Activated CD4-positive, alpha-beta memory T cell treated with anti-CD3 and anti-CD28 coated beads, Interleukin-2, amount 10 ng/mL, durations not matched to agents 7 days and 5 days (primary cell): ENCODE measurements around the gene METTL26. TPM values are rescaled to one million over a fixed set of nuclear protein-coding genes. Genes with fewer than 3 reads are reported as not detected.

Experiments
- CTCF ChIA-PET: fragments of 350-600 bp; sonication (Branson Sonifier 250); formaldehyde crosslinking; loops from one replicate; lab custom pipeline; 2021; ENCODE audit warnings: antibody characterized with exemption, inconsistent platforms; lab: Charles Lee
- POLR2A ChIA-PET: fragments of 350-600 bp; sonication (Branson Sonifier 250); formaldehyde crosslinking; loops from one replicate; lab custom pipeline; 2021; ENCODE audit warnings: antibody characterized with exemption; lab: Charles Lee
- DNase-seq: peaks from one replicate; pipeline ENCODE4 v3.0.0-alpha.2; 2020
- H3K27ac Mint-ChIP-seq: one replicate; pipeline ENCODE4 v1.8.0; 2021; ENCODE audit warnings: mild to moderate bottlenecking, mixed read lengths
- H3K27me3 Mint-ChIP-seq: one replicate; pipeline ENCODE4 v1.8.0; 2021; ENCODE audit warnings: mixed read lengths
- H3K36me3 Mint-ChIP-seq: one replicate; pipeline ENCODE4 v1.8.0; 2021; ENCODE audit warnings: low read depth, mixed read lengths
- H3K4me1 Mint-ChIP-seq: one replicate; pipeline ENCODE4 v1.8.0; 2021; ENCODE audit warnings: mixed read lengths
- H3K4me3 Mint-ChIP-seq: one replicate; pipeline ENCODE4 v1.8.0; 2021; ENCODE audit warnings: mild to moderate bottlenecking, mixed read lengths
- H3K9me3 Mint-ChIP-seq: one replicate; pipeline ENCODE4 v1.8.0; 2021; ENCODE audit warnings: mixed read lengths
- total RNA-seq, 2 experiments: library from RNA; stranded (reverse); gene quantifications; one replicate each; pipeline ENCODE4 v1.2.3, GENCODE V29; 2021

Gene METTL26
- total RNA-seq = 10 to 100 TPM; 66.6 to 67.5 TPM

DNA sequence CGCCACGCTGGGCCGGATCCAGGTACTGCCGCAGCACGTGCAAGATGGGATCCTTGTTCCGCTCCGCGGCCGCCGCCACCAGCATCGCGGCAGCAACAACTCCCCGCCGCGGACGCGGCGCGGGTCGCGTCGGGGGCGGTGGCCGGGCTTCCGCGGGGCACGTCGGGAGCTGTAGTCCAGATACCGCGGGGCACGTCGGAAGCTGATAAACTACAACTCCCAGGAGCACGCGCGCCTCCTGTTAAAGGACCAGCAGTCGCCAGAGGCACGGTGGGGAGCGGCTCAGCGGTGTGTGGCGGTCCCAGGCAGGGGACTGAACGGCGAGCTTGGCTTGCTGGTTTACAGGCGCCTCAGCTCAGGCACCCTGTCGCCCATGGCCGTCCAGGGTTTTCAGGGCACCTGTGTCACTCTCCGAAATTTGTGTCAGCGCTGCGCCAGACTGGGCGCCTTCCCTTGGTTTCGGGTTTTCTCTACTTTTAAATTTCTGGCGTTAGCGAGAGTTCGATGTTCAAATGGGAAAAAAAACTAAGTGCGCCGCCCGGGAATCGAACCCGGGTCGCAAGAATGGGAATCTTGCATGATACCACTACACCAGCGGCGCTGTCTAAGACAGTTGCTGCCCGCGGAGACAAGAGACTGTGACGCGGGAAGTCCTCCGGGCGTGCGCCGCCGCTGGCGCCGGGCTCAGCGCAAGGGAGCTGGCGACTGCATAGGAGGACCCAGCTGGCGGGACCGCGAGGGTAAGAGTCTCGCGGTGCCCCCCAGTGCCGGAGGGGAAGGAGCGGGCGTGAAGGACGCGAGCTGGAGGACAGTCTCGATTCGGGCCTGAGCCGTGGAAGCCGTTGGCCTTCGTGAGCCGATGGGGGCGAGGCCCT is at the start of gene METTL26:
Gene METTL26, minus strand, starts transcription at position 100 of the 875 bp plus-strand sequence. Its CDS starts 15 bp downstream, at position 85.
- no peaks in the 10 kb centered on the region for H3K9me3 Mint-ChIP-seq
- H3K4me3 Mint-ChIP-seq = peak within 1 kb of the TSS; percentile 89
- ChIA-PET CTCF (interaction anchor here (0.6 to 1.6 kb wide), 3 partner anchors 12 to 109 kb away, joined by 3 to 9 read pairs (median 3); partner anchors contain the start of genes CAPN15 and WDR90), POLR2A (interaction anchor here (0.8 to 2.5 kb wide), 15 partner anchors 12 to 183 kb away, joined by 3 to 18 read pairs (median 5); partner anchors contain the start of genes CAPN15, JMJD8, RHOT2 and STUB1)
- H3K4me1 Mint-ChIP-seq = peaks cover 12% of the 10 kb centered on the region
- H3K27me3 Mint-ChIP-seq = no peaks in the 10 kb centered on the region
- peak within 1 kb of the TSS; percentile 98 for H3K27ac Mint-ChIP-seq
- peaks cover 6% of the 10 kb centered on the region for H3K36me3 Mint-ChIP-seq
- peak; percentile 94 for DNase-seq

- H3K27ac Mint-ChIP-seq = no peak overlapping the region
- no peak overlapping the region for H3K4me3 Mint-ChIP-seq
- POLR2A ChIA-PET = interaction anchor here (0.7 to 1.9 kb wide), 6 partner anchors 10 to 48 kb away, joined by 3 to 16 read pairs (median 6); partner anchors contain the start of genes ANTKMT, METTL26 and RHBDL1
- H3K27me3 Mint-ChIP-seq = no peaks in the 10 kb centered on the region
- peaks cover 31% of the 10 kb centered on the region for H3K36me3 Mint-ChIP-seq
- H3K4me1 Mint-ChIP-seq = peaks cover 51% of the 10 kb centered on the region
- DNase-seq = no peak
- CTCF ChIA-PET = no interaction called here
- H3K9me3 Mint-ChIP-seq = no peaks in the 10 kb centered on the region
These were observed 49.0 kb upstream of the METTL26 start for GRCh38 chr16:684961-685696.

- no peaks in the 10 kb centered on the region for H3K27me3 Mint-ChIP-seq
- POLR2A ChIA-PET = interaction anchor here (0.7 to 1.9 kb wide), 9 partner anchors 9 to 47 kb away, joined by 3 to 16 read pairs (median 4); partner anchors contain the start of genes ANTKMT, METTL26 and RHBDL1
- peaks cover 31% of the 10 kb centered on the region for H3K36me3 Mint-ChIP-seq
These were observed 48.1 kb upstream of the METTL26 start, which contains the start of gene JMJD8 for GRCh38 chr16:684071-684794. Gene JMJD8, minus strand, starts transcription at chr16:684334. Its CDS starts 15 bp downstream, at chr16:684319.

DNA sequence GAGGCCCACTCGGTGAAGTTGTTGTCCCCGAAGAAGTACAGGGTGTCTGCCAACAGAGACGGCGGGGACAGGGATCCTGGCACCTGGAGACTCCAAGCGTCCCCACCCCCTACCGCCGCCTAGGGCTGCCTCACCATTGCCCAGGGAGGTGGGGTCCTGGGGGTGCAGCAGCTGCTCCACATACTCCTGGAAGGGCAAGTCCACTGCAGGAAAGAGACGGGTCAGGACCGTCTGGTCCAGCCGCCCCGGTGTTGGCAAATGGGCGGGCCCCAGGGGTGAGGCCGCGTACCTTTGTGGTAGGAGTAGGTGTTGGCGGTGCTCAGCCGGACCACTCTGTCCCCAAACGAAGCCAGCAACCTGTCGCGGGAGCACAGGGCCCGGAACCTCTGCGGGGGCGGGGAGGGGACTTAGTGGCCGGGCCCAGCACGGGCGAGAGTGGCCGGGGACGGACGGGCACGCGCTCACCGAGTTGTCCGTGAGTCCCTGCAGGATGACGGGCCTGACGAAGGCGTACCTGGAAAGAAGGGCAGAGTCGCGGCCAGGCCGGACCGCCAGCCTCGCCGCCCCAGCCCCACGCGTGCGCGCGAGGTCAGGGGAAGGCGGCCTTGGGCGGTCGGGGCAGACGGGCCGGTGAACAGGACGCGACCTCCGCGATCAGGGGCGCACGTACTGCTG is 47.4 kb upstream of the METTL26 start:
- H3K27me3 Mint-ChIP-seq = no peaks in the 10 kb centered on the region

More at GRCh38 chr16:684071-684794, 48.1 kb upstream of the METTL26 start, which contains the start of gene JMJD8:
- peaks cover 49% of the 10 kb centered on the region for H3K4me1 Mint-ChIP-seq
- peak within 1 kb of the TSS; percentile 64 for H3K27ac Mint-ChIP-seq
- CTCF ChIA-PET = no interaction called here
- peak; percentile 97 for DNase-seq
- H3K9me3 Mint-ChIP-seq = no peaks in the 10 kb centered on the region
- peak within 1 kb of the TSS; percentile 81 for H3K4me3 Mint-ChIP-seq

GRCh38 chr16:682493-683395 is 46.6 kb upstream of the METTL26 start:
- no peaks in the 10 kb centered on the region for H3K9me3 Mint-ChIP-seq
- peak overlapping the region; percentile 81 for H3K4me3 Mint-ChIP-seq
- no peaks in the 10 kb centered on the region for H3K27me3 Mint-ChIP-seq
- ChIA-PET CTCF (interaction anchor here (1.7 kb wide), 1 partner anchor 15 kb away, joined by 4 read pairs; the partner anchor contains the start of gene RHOT2), POLR2A (interaction anchor here (1.5 to 4.9 kb wide), 3 partner anchors 7 to 15 kb away, joined by 5 to 35 read pairs (median 22); partner anchors contain the start of genes RHOT2 and WDR24)
- DNase-seq = no peak
- peaks cover 31% of the 10 kb centered on the region for H3K36me3 Mint-ChIP-seq
- H3K27ac Mint-ChIP-seq = peak overlapping the region; percentile 58
- H3K4me1 Mint-ChIP-seq = peaks cover 45% of the 10 kb centered on the region

More for the DNA sequence above, 47.4 kb upstream of the METTL26 start:
- ChIA-PET POLR2A (interaction anchor here (1.0 to 1.9 kb wide), 8 partner anchors 8 to 47 kb away, joined by 3 to 16 read pairs (median 5); partner anchors contain the start of genes ANTKMT, METTL26 and RHBDL1), CTCF (no interaction called here)
- Mint-ChIP-seq H3K9me3 (no peaks in the 10 kb centered on the region), H3K27ac (peak overlapping the region; percentile 35), H3K4me1 (peaks cover 47% of the 10 kb centered on the region), H3K4me3 (peak overlapping the region; percentile 81), H3K36me3 (peaks cover 31% of the 10 kb centered on the region)
- DNase-seq = no peak

- Mint-ChIP-seq H3K4me3 (peak overlapping the region; percentile 81), H3K9me3 (no peaks in the 10 kb centered on the region), H3K27me3 (no peaks in the 10 kb centered on the region), H3K36me3 (peaks cover 27% of the 10 kb centered on the region), H3K4me1 (peaks cover 49% of the 10 kb centered on the region), H3K27ac (peak overlapping the region; percentile 58)
- no peak for DNase-seq
- CTCF ChIA-PET = interaction anchor here (1.7 kb wide), 1 partner anchor 14 kb away, joined by 4 read pairs; the partner anchor contains the start of gene RHOT2
- POLR2A ChIA-PET = interaction anchor here (1.3 to 4.9 kb wide), 4 partner anchors 8 to 110 kb away, joined by 3 to 35 read pairs (median 14); partner anchors contain the start of genes RHOT2 and WDR24
These were observed 45.8 kb upstream of the METTL26 start for GRCh38 chr16:681746-682427.

DNA sequence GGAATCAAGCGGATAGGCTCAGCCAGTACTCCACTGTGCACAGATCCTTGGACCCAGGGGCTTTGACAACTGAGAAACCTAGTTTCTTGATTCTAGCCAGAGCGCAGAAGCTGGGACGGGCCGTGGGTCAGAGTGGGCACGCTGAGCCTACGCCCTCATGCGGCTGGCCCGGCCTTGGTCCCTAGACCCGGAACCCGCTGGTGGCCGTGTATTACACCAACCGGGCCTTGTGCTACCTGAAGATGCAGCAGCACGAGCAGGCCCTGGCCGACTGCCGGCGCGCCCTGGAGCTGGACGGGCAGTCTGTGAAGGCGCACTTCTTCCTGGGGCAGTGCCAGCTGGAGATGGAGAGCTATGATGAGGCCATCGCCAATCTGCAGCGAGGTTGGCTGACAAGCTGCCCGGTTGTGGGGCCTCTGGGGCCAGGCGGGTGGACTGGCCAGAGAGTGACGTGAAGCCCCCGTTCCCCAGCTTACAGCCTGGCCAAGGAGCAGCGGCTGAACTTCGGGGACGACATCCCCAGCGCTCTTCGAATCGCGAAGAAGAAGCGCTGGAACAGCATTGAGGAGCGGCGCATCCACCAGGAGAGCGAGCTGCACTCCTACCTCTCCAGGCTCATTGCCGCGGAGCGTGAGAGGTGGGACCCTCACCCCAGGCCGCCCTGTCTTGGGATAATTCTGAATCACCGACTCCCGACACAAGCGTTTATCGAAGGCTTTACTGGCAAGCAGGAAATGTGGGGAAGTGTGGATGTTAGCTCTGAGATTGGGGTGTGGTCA is 45.1 kb upstream of the METTL26 start:
- Mint-ChIP-seq H3K4me3 (peak overlapping the region; percentile 81), H3K4me1 (peaks cover 51% of the 10 kb centered on the region), H3K27me3 (no peaks in the 10 kb centered on the region), H3K27ac (peak overlapping the region; percentile 62), H3K9me3 (no peaks in the 10 kb centered on the region), H3K36me3 (peaks cover 24% of the 10 kb centered on the region)
- ChIA-PET POLR2A (interaction anchor here (0.6 to 4.9 kb wide), 11 partner anchors 9 to 1284 kb away, joined by 3 to 35 read pairs (median 4); partner anchors contain the start of genes METTL26, RHOT2, RPS2 and WDR24), CTCF (interaction anchor here (1.0 to 2.1 kb wide), 6 partner anchors 13 to 33 kb away, joined by 3 to 8 read pairs (median 4); partner anchors contain the start of gene RHOT2)
- DNase-seq = no peak

GRCh38 chr16:680625-680945 is 44.5 kb upstream of the METTL26 start:
- ChIA-PET POLR2A (interaction anchor here (0.6 to 4.9 kb wide), 11 partner anchors 10 to 1284 kb away, joined by 3 to 35 read pairs (median 4); partner anchors contain the start of genes METTL26, RHOT2, RPS2 and WDR24), CTCF (interaction anchor here (1.0 to 2.1 kb wide), 5 partner anchors 13 to 32 kb away, joined by 3 to 8 read pairs (median 4); partner anchors contain the start of gene RHOT2)
- Mint-ChIP-seq H3K4me3 (peak overlapping the region; percentile 81), H3K27me3 (no peaks in the 10 kb centered on the region), H3K36me3 (peaks cover 20% of the 10 kb centered on the region), H3K9me3 (no peaks in the 10 kb centered on the region), H3K4me1 (peaks cover 46% of the 10 kb centered on the region), H3K27ac (peak overlapping the region; percentile 62)
- DNase-seq = no peak

GRCh38 chr16:679814-680624 is 43.9 kb upstream of the METTL26 start, which contains the start of gene STUB1:
Gene STUB1, plus strand, starts transcription at chr16:680410. Its CDS starts 116 bp downstream, at chr16:680526.
- peaks cover 20% of the 10 kb centered on the region for H3K36me3 Mint-ChIP-seq
- H3K27ac Mint-ChIP-seq = peak within 1 kb of the TSS; percentile 82
- POLR2A ChIA-PET = interaction anchor here (0.6 to 4.9 kb wide), 12 partner anchors 10 to 1285 kb away, joined by 3 to 35 read pairs (median 4); partner anchors contain the start of genes METTL26, RHOT2, RPS2 and WDR24
- H3K4me1 Mint-ChIP-seq = peaks cover 49% of the 10 kb centered on the region
- CTCF ChIA-PET = interaction anchor here (1.0 to 2.1 kb wide), 5 partner anchors 12 to 32 kb away, joined by 3 to 8 read pairs (median 4); partner anchors contain the start of gene RHOT2
- peak within 1 kb of the TSS; percentile 81 for H3K4me3 Mint-ChIP-seq
- H3K27me3 Mint-ChIP-seq = no peaks in the 10 kb centered on the region
- peak; percentile 91 for DNase-seq
- no peaks in the 10 kb centered on the region for H3K9me3 Mint-ChIP-seq
